Hematopoietic multipotent progenitor cell treated with erythropoietin and hydrocortisone succinate and interleukin-3 and kit ligand, for 6 days (in vitro differentiated cells): ENCODE data around the gene MYRIP.

Experiments
- DNase-seq: peaks from one replicate; pipeline ENCODE4 v3.0.0-alpha.2; 2015

Gene MYRIP

DNA sequence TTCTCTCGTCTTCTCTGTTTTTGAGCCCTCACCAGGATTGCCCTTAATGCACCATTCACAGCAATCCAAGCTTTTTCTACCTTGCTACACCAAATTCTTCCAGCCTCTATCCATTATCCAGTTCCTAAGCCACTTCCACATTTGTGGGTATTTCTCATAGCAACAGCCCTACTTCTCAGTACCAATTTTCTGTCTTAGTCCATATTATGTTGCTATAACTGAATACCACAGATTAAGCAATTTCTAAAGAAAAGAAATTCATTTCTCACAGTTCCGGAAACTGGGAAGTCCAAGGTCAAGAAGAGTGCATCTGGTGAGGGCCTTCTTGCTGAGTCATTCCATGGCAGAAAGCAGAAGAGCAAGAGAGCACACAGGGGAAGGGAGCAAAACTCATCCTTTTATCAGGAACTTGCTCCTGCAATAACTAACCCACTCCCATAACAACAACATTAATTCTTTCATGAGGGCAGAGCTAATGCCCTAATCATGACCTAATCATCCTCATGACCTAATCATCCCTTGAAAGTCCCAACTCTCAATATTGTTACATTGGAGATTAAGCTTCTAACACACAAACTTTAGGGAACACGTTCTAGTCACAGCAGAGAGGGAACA lies 490.4 kb downstream of the MYRIP start:
- peak; percentile 73 for DNase-seq

DNA sequence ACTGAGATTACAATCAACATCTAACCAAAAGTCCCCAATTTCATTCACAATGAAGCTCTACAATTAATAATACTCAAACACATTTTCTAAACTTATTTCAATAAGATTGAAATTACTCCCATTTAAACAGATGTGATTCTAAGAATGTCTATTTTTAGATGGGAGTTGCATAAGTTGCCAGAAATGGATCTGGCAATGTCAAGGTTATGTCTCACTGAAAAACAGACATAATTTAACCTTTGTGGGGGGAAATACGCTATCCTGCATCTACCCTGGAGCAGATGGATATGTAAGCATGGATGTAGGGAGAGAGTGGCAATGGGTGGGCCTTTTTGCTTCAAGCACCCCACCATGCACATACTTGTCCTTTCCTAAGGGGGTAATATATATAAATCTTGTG lies 493.4 kb downstream of the MYRIP start:
- no peak for DNase-seq

DNA sequence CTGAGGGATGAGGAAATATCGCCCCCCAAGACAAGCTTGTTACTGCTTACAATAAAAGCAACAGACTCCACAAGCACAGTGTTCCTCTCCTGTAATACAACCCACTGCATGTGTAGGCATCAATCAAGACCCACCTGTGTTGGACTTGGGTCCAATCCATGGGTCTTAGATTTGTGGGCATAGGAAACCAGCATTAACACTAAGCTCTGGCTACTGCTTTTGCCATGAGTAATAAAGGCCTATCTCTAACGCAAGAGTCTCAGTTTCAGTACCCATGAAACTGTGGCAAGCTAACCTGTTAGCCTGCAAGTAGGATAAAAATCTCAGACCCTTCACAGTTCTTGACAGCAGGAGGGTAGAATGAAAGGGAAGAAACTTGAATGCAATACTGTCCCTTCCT lies 494.9 kb downstream of the MYRIP start:
- DNase-seq, result no peak

- DNase-seq, result no peak
These were observed 496.9 kb downstream of the MYRIP start for GRCh38 chr3:40306336-40306735.

GRCh38 chr3:40307176-40307575 lies 497.8 kb downstream of the MYRIP start:
- no peak for DNase-seq

DNA sequence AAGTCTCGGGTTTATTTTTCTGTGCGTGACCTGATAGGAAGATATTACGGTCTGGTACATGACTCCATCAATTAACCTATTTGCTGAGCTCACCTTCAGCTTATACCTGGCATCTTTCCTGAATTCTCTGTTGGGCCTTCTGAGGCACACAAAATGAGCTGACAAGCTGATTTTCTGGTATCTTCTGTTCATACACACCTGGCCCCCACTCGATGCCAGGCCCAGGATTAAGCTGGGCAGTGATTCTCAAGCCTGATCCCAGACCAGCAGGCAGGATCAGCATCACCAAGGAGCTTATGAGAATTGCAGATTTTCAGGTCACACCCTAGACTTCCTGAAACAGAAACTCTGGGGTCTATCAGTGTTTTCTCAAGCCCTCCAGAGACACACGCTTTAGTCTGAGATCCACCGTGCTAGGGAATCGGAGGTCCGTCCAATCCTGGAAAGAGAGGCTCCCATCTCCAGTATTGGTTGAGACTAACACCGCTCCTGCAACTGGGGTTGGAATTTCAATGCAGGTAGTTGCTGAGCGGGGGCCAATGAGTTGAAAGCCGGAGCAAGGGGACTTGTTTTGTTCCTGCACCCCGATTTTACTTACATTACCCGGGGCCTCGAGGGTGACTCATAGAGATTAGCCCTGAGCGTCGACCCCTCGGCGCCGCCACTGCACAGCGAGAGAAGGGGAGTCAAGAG lies 499.5 kb downstream of the MYRIP start:
- no peak for DNase-seq

- DNase-seq, result peak; percentile 99
These were observed 500.1 kb downstream of the MYRIP start, which contains the start of gene EIF1B for GRCh38 chr3:40309418-40309924. EIF1B (plus strand) TSS chr3:40309707; CDS start chr3:40309942, 235 bp downstream.
